Stimulated activated CD4-positive, alpha-beta T cell treated with anti-CD3 and anti-CD28 coated beads, TNF-alpha, amount 100 ng/mL, for 48 hours (primary cell): ENCODE measurements around the gene ZNF800.
"Not testable (repeated sequence)": the region's sequence is repeated elsewhere in the genome, so short reads cannot be mapped to it uniquely, and the experiment has no call there.

Source experiments
- DNase-seq, 3 donors: peaks; one replicate each; pipeline ENCODE4 v3.0.0-alpha.2; 2020; ENCODE audit warnings: low read depth in 3 of 3

Gene ZNF800, protein sequence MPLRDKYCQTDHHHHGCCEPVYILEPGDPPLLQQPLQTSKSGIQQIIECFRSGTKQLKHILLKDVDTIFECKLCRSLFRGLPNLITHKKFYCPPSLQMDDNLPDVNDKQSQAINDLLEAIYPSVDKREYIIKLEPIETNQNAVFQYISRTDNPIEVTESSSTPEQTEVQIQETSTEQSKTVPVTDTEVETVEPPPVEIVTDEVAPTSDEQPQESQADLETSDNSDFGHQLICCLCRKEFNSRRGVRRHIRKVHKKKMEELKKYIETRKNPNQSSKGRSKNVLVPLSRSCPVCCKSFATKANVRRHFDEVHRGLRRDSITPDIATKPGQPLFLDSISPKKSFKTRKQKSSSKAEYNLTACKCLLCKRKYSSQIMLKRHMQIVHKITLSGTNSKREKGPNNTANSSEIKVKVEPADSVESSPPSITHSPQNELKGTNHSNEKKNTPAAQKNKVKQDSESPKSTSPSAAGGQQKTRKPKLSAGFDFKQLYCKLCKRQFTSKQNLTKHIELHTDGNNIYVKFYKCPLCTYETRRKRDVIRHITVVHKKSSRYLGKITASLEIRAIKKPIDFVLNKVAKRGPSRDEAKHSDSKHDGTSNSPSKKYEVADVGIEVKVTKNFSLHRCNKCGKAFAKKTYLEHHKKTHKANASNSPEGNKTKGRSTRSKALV

DNA sequence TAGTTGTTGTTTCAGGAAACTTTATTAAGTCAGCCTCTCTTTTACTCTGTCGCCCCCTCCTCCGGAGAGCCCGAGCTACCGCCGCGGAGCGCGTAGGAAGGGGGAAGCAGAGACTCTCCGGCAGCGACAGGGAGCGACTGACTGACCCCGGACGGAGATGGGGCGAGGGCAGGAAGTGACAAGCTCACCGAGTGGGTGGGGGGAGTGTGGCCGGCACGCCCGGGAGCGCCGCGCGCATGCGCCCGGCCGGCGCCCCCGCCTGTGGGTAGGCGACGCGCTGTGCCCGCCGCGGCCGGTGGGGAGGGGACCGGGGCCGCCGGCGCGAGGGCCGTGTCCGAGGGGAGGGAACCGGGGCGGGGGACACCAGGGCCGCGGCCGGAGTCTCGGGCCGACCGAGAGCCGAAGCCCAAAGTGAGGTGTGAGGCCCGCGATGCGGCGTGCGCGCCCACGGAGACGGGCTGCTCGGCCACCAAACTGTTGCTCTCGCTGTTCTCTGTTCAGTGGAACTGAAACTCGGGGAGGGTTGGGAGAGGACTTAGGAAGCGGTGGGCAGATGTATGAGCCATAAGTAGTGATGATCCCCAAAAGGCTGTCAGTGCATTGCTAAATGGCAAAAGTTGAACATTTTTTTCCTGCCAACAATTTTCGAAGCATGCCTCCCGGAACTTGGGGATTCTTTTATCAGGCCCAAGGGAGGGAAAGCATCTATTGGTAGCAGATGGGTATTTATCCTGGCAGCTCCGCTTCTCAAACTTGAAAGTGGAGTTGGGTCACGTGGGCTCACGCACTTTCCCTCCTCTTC, at the start of gene ZNF800:
Gene ZNF800 (minus strand): TSS at position 143 of the 802 bp plus-strand sequence. CDS start 1,151 bp downstream, outside the sequence.
- peak; percentile 75 to 90 (median 85) for DNase-seq

DNA sequence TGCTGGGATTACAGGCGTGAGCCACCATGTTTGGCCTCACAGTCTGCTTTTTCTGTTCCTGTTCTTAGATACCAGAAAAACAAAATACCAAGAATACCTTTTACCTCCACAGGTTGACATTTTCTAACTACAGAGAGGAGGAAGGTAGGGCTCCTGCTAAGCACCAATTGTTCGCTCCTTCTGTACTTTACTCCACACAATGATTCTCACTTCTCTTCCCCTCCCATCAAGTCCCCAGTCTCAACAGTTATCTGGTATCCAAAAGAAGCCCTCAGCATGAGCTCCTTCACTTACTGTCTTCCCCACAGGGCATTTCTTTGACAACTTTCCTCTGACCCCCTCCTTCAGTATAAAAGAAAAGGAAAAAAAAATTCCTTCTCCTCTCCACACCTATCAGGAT, 47.7 kb upstream of the ZNF800 start:
- no peak for DNase-seq

DNA sequence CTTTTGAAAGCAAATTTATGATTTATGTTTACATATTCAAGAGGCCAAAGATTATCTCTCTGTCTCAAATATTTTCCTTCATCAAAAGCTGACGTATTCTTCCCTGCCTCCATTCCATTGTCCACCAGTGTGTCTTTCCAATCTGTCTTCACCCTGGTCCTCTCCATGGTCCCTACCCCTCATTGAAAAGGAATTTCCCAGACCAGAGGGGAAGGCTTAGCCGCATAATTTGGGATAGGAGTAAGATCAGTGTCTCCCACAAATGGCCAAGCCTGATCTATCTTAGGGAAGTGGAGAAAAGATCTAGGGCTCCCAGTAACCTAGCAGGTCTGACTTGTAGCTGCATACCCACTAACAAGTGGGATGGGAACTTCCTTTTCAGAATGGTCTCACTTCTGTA, 46.3 kb upstream of the ZNF800 start:
- no peak for DNase-seq

- DNase-seq, result no peak
Measured at GRCh38 chr7:127437837-127438236, 45.3 kb upstream of the ZNF800 start.

- no peak for DNase-seq
Measured at GRCh38 chr7:127437241-127437640, 44.7 kb upstream of the ZNF800 start.

DNA sequence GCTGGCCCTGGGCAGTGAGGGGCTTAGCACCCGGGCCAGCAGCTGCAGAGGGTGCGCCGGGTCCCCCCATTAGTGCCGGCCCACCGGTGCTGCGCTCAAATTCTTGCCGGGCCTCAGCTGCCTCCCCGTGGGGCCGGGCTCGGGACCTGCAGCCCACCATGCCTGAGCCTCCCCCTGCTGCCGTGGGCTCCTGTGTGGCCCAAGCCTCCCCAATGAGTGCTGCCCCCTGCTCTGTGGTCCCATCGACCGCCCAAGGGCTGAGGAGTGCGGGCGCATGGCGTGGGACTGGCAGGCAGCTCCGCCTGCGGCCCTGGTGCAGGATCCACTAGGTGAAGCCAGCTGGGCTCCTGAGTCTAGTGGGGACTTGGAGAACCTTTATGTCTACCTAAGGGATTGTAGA, 36.8 kb upstream of the ZNF800 start:
- DNase-seq, result not testable (repeated sequence)

GRCh38 chr7:127419196-127419595, 26.7 kb upstream of the ZNF800 start:
- no peak for DNase-seq

DNA sequence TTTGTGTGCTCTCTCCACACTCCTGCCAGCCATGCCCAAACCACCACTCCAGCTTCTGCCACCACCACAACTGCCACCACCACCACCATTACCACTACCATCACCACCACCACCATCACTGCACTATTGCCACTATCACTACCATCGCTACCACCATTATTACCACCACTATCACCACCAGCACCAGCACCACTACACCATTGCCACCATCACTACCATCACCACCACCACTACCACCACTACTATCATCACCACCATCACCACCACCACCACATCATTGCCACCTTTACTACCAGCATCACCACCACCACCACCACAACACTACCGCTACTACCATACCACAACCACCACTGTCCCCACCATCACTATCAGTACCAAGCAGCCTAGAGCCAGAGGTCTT, 26.0 kb upstream of the ZNF800 start:
- no peak for DNase-seq

GRCh38 chr7:127417346-127417745, 24.8 kb upstream of the ZNF800 start:
- DNase-seq, result no peak

DNA sequence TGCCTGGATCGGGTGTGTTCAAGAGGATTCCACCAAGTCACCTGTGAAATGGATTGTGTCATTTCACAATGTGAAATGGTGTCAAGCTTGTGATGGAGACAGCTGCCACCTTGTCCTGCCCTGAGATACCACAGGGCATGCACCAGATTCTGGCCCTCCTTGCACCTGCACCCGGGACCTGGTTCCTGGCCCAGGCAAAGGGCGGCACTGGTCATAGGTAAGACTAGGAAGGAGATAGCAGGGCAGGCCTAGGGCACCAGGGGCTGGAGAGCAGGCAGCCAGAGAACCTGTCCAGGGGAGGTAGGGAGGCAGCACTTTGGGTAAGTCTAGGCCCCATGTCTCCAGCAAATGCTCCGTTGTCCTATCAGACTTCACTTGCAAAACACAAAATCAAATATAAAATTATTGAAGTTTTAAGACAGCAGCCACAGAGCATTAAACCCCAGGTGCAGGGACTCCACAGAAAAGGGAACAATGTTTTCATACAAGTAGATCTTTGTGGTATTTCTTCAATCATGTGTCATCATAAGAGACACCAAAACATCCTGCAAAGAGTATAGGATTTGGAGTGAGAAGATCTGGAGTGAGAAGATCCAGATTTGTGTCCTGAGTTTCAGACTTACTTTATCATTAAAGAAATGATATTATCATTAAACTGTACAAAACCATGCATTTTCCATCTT, 22.7 kb upstream of the ZNF800 start:
- DNase-seq, result no peak

- DNase-seq, result no peak
Measured at GRCh38 chr7:127413962-127414361, 21.5 kb upstream of the ZNF800 start.

- DNase-seq, result no peak
Measured at GRCh38 chr7:127413326-127413725, 20.8 kb upstream of the ZNF800 start.

DNA sequence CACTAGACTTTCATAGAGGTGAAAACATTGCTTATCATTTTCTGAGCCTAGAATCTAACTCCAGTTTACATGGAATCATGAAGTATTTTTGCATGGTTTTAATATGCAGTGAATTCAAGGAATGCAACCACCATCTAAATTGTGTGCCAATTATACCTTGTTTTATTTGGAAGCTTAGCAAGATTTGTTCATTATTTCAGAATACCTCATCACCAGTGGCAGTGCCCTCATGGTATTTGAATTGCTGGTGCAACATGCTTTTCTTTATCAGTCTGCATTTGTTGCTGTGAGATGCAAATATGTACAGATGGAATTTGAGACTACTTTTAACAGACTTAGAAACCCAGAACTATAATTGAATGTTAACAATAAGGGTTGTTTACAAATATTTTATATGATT, 18.7 kb upstream of the ZNF800 start:
- DNase-seq, result no peak

- DNase-seq, result no peak
Measured at GRCh38 chr7:127409629-127410028, 17.1 kb upstream of the ZNF800 start.

DNA sequence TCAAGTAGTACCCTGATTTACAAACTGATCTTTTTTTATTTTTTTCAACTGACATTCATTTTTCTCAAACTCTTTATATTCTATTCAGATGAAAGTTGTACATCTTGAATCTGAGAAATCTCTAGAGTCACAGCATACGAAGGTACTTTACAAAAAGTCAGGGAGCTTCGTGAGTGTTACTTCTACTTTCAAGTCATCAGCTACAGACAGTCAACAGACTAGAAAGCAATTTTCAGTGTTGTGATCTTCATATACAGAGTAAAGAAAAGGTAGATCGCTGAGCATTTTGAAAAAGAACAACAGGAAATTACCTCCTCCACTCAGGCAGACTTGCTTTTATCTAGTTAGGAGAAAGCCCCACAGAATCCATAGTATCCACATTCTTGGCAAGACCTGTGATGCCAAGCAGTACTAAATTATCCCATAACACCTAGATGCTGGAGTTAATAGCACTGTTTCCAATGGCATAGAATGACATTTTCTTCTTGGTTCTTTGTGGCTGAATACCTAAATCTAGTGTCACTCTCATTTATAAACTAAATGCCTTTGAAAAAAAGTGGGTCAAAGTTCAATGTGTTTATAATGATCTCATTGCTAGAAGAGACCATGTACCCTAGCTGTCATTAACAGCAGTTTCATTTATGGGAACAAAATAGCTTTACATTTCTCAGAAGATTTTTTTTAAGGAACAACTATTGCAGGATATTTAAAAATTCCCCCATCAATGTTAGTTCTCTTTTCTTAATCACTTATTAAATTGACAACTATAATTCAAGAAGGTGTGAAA, 12.0 kb upstream of the ZNF800 start:
- DNase-seq, result no peak

DNA sequence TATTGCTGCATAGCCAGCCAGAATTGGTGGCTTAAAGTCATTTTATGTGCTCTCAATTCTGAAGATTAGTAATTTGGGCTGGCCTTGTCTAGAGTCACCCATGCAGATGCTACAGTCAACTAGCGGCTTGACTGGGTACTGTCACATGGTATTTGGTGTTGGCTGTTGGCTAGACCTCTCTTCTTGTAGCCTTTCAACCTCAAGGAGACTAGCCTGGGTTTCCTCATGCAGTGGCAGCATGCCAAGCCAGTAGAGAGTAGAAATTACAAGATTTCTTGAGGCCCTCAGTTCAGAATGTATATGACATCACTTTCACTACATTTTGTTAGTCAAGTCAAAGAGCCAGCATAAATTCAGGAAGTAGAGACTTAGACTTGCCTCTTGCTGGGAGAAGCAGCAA, 3.7 kb upstream of the ZNF800 start:
- DNase-seq, result peak in 1 of 3 donors; percentile 51

DNA sequence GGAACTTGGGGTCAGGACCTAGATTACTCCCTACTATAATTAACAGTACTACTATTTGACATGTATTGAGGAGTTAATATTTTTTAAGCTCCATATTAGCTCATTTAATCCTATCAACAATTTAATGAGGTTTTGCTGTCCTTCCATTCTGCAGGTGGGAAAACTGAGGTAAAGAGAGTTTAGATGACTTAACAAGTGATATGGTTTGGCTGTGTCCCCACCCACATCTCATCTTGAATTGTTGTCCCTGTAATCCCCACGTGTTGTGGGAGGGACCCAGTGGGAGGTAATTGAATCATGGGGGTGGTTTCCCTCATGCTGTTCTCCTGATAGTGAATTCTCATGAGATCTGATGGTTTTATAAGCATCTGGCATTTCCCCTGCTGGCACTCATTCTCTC, 2.6 kb upstream of the ZNF800 start:
- peak in 1 of 3 donors; percentile 11 for DNase-seq

GRCh38 chr7:127393368-127394058, 1.0 kb upstream of the ZNF800 start:
- DNase-seq, result no peak

DNA sequence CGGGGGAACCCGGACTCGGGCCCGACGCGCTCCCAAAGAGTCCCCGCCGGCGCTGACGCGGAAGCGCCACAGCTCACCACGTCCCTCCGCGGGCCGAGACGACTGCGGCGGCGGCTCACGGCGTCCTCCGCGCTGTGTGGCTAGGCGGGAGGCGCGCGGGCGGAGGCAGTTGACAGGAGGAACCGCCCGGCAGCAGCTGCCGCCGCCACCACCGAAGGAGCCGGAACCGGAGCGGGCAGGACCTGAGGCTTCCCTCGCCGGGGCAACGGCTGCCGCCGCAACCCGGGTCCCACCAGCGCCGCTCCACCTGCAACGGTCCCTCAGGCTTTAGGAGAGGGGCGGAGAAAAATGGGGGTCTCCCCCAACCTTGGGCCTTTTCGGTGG, 334 bp downstream of the ZNF800 start:
- DNase-seq, result peak; percentile 37 to 63 (median 61)

- DNase-seq, result peak in 2 of 3 donors; percentile 25 to 35
Measured at GRCh38 chr7:127391591-127392181, 822 bp downstream of the ZNF800 start.
